Measurements from ENCODE around the gene OGA.

DNA sequence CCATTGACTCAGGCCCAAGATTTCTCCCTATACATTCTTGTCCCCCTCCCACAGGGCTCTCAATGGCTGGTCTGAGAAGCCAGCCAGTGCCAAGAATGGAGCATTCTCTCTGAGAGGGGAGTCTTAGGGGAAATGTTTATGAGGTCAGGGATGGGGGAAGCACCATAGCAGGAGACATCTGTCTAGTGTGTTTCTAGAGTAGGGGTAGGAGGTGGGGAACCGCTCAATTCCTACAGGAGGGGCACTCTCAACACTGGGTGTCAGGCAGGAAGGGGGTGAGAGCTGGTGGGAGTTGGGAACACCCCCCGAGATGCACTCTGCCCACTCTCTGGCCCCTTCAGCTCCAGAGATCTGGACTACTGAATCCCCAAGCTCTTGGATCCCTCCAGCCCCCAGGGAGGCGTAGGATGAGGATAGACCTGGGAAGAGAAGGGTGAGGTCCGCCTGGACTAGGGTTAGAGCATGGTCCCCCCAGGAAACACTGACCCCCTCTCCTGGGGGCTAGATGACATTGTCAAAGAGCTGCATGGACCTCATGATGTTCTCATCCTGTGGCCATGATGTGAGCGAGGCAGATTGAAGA is 8.7 kb upstream of the OGA start:
- TF ChIP-seq, protein P1, sequence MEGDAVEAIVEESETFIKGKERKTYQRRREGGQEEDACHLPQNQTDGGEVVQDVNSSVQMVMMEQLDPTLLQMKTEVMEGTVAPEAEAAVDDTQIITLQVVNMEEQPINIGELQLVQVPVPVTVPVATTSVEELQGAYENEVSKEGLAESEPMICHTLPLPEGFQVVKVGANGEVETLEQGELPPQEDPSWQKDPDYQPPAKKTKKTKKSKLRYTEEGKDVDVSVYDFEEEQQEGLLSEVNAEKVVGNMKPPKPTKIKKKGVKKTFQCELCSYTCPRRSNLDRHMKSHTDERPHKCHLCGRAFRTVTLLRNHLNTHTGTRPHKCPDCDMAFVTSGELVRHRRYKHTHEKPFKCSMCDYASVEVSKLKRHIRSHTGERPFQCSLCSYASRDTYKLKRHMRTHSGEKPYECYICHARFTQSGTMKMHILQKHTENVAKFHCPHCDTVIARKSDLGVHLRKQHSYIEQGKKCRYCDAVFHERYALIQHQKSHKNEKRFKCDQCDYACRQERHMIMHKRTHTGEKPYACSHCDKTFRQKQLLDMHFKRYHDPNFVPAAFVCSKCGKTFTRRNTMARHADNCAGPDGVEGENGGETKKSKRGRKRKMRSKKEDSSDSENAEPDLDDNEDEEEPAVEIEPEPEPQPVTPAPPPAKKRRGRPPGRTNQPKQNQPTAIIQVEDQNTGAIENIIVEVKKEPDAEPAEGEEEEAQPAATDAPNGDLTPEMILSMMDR (IDR thresholded peaks at IDR 0.05; ENCODE audit: insufficient read depth, low read length, poor library complexity, severe bottlenecking): no peak
- TF ChIP-seq EZH2phosphoT487 (conservative IDR thresholded peaks at IDR 0.05; ENCODE audit: low read length): no peak
